Duodenal mucosa (tissue), 2 donors: Measurements from ENCODE around the gene SEC14L5.

Experiments
- H3K27ac ChIP-seq: one replicate; pipeline ENCODE4 v1.7.0; 2013; ENCODE audit warnings: low read depth, low read length
- H3K27me3 ChIP-seq, 2 donors: one replicate each; pipeline ENCODE4 v1.7.0; 2013; ENCODE audit warnings: low read length in 2 of 2, control low read depth in 1 of 2; ENCODE audit not compliant: insufficient read depth in 2 of 2, control insufficient read depth in 1 of 2
- H3K36me3 ChIP-seq, 2 donors: one replicate each; pipeline ENCODE4 v1.7.0; 2013; ENCODE audit warnings: low read length in 2 of 2, control low read depth in 1 of 2; ENCODE audit not compliant: insufficient read depth in 2 of 2, control insufficient read depth in 1 of 2
- H3K4me1 ChIP-seq, 2 donors: one replicate each; pipeline ENCODE4 v1.7.0; 2013; ENCODE audit warnings: low read length in 2 of 2, control low read depth in 1 of 2; ENCODE audit not compliant: insufficient read depth in 2 of 2, control insufficient read depth in 1 of 2
- H3K4me3 ChIP-seq, 2 donors: one replicate each; pipeline ENCODE4 v1.7.0; 2013; ENCODE audit warnings: low read length in 2 of 2, low read depth in 1 of 2
- H3K9ac ChIP-seq, 2 donors: one replicate each; pipeline ENCODE4 v1.7.0; 2013; ENCODE audit warnings: low read length in 2 of 2, low read depth in 1 of 2
- H3K9me3 ChIP-seq, 2 donors: one replicate each; pipeline ENCODE4 v1.7.0; 2013; ENCODE audit warnings: low read length in 2 of 2, control low read depth in 1 of 2; ENCODE audit not compliant: control insufficient read depth in 1 of 2

SEC14L5 gene

GRCh38 chr16:5032748-5033167 lies 74.6 kb downstream of the SEC14L5 start:
- Histone ChIP-seq H3K9ac (peak overlapping the region; percentile 48 to 71), H3K4me1 (peaks cover 16 to 17% of the 10 kb centered on the region in 2 donors), H3K36me3 (peaks cover 8 to 12% of the 10 kb centered on the region in 2 donors), H3K27me3 (no peaks in the 10 kb centered on the region), H3K27ac (peak overlapping the region; percentile 61), H3K4me3 (peak overlapping the region; percentile 82 to 95), H3K9me3 (no peaks in the 10 kb centered on the region)

GRCh38 chr16:5033256-5034166 lies 75.4 kb downstream of the SEC14L5 start, which contains the start of gene NAGPA:
TSS of gene NAGPA (minus strand) at chr16:5033935. CDS start at chr16:5033914, 21 bp downstream.
- peak within 1 kb of the TSS; percentile 82 to 95 for H3K4me3 ChIP-seq
- H3K9me3 ChIP-seq, result no peaks in the 10 kb centered on the region
- H3K36me3 ChIP-seq, result peaks cover 8 to 10% of the 10 kb centered on the region in 2 donors
- H3K4me1 ChIP-seq, result peaks cover 16 to 17% of the 10 kb centered on the region in 2 donors
- H3K9ac ChIP-seq, result peak within 1 kb of the TSS; percentile 48 to 71
- H3K27ac ChIP-seq, result peak within 1 kb of the TSS; percentile 61
- H3K27me3 ChIP-seq, result no peaks in the 10 kb centered on the region

- Histone ChIP-seq H3K9me3 (no peaks in the 10 kb centered on the region), H3K27me3 (no peaks in the 10 kb centered on the region), H3K9ac (peak overlapping the region; percentile 48 to 71), H3K4me3 (peak overlapping the region; percentile 82 to 95), H3K36me3 (peaks cover 4 to 8% of the 10 kb centered on the region in 2 donors), H3K27ac (no peak overlapping the region), H3K4me1 (peaks cover 16 to 17% of the 10 kb centered on the region in 2 donors)
These were observed 76.0 kb downstream of the SEC14L5 start for GRCh38 chr16:5034167-5034523.

- H3K4me3 ChIP-seq, result no peak overlapping the region
- H3K27me3 ChIP-seq, result no peaks in the 10 kb centered on the region
- H3K36me3 ChIP-seq, result peaks cover 0 to 4% of the 10 kb centered on the region in 2 donors
- H3K9ac ChIP-seq, result no peak overlapping the region
- H3K4me1 ChIP-seq, result peaks cover 16 to 17% of the 10 kb centered on the region in 2 donors
- H3K9me3 ChIP-seq, result no peaks in the 10 kb centered on the region
- no peak overlapping the region for H3K27ac ChIP-seq
These were observed 77.7 kb downstream of the SEC14L5 start for GRCh38 chr16:5035909-5036227.

GRCh38 chr16:5036228-5037156 lies 78.4 kb downstream of the SEC14L5 start:
- Histone ChIP-seq H3K9ac (no peak overlapping the region), H3K4me1 (peaks cover 16 to 17% of the 10 kb centered on the region in 2 donors), H3K9me3 (no peaks in the 10 kb centered on the region), H3K4me3 (no peak overlapping the region), H3K27ac (no peak overlapping the region), H3K27me3 (peaks cover 0 to 3% of the 10 kb centered on the region in 2 donors), H3K36me3 (peaks cover 0 to under 1% of the 10 kb centered on the region in 2 donors)

- Histone ChIP-seq H3K9ac (no peak overlapping the region), H3K9me3 (no peaks in the 10 kb centered on the region), H3K27ac (no peak overlapping the region), H3K4me1 (no peaks in the 10 kb centered on the region), H3K27me3 (peaks cover 0 to 3% of the 10 kb centered on the region in 2 donors), H3K36me3 (no peaks in the 10 kb centered on the region), H3K4me3 (no peak overlapping the region)
These were observed 82.3 kb downstream of the SEC14L5 start for GRCh38 chr16:5040451-5040850.

GRCh38 chr16:5041600-5042133 lies 83.5 kb downstream of the SEC14L5 start:
- H3K9ac ChIP-seq, result no peak overlapping the region
- no peaks in the 10 kb centered on the region for H3K36me3 ChIP-seq
- peaks cover 0 to 3% of the 10 kb centered on the region in 2 donors for H3K27me3 ChIP-seq
- no peak overlapping the region for H3K4me3 ChIP-seq
- H3K4me1 ChIP-seq, result no peaks in the 10 kb centered on the region
- no peak overlapping the region for H3K27ac ChIP-seq
- H3K9me3 ChIP-seq, result no peaks in the 10 kb centered on the region

- H3K4me3 ChIP-seq, result no peak overlapping the region
- H3K27me3 ChIP-seq, result peaks cover 0 to 3% of the 10 kb centered on the region in 2 donors
- no peaks in the 10 kb centered on the region for H3K4me1 ChIP-seq
- no peak overlapping the region for H3K9ac ChIP-seq
- H3K36me3 ChIP-seq, result no peaks in the 10 kb centered on the region
- no peaks in the 10 kb centered on the region for H3K9me3 ChIP-seq
- no peak overlapping the region for H3K27ac ChIP-seq
These were observed 84.5 kb downstream of the SEC14L5 start for GRCh38 chr16:5042574-5043171.

- no peaks in the 10 kb centered on the region for H3K9me3 ChIP-seq
- no peak overlapping the region for H3K9ac ChIP-seq
- H3K36me3 ChIP-seq, result no peaks in the 10 kb centered on the region
- H3K4me3 ChIP-seq, result no peak overlapping the region
- no peaks in the 10 kb centered on the region for H3K4me1 ChIP-seq
- H3K27me3 ChIP-seq, result peaks cover 0 to 3% of the 10 kb centered on the region in 2 donors
- H3K27ac ChIP-seq, result no peak overlapping the region
These were observed 85.9 kb downstream of the SEC14L5 start for GRCh38 chr16:5044011-5044540.
